Trophoblast cell (in vitro differentiated cells and primary cell): ENCODE data around the gene CYP26B1.

Experiments
- DNase-seq, 2 donors: peaks; one replicate each; pipeline ENCODE4 v3.0.0-alpha.2; 2016
- H2AFZ ChIP-seq: 2 replicates; pipeline ENCODE4 v1.6.1; 2013; ENCODE audit warnings: low read length, moderate library complexity, mild to moderate bottlenecking; ENCODE audit not compliant: insufficient read depth, poor library complexity
- H2AK5ac ChIP-seq: 2 replicates; pipeline ENCODE4 v1.6.1; 2013; ENCODE audit warnings: mild to moderate bottlenecking, low read length
- H2BK120ac ChIP-seq: 2 replicates; pipeline ENCODE4 v1.6.1; 2013; ENCODE audit warnings: low read length, mild to moderate bottlenecking, moderate library complexity; ENCODE audit not compliant: insufficient read depth, poor library complexity
- H2BK12ac ChIP-seq: 2 replicates; pipeline ENCODE4 v1.6.1; 2013; ENCODE audit warnings: mild to moderate bottlenecking, low read length, moderate library complexity
- H2BK5ac ChIP-seq: 2 replicates; pipeline ENCODE4 v1.6.1; 2013; ENCODE audit warnings: low read length, low read depth, moderate library complexity, mild to moderate bottlenecking; ENCODE audit not compliant: poor library complexity
- H3K14ac ChIP-seq: 2 replicates; pipeline ENCODE4 v1.6.1; 2013; ENCODE audit warnings: mild to moderate bottlenecking, low read length
- H3K18ac ChIP-seq: 2 replicates; pipeline ENCODE4 v1.6.1; 2013; ENCODE audit warnings: mild to moderate bottlenecking, low read length
- H3K23ac ChIP-seq: 2 replicates; pipeline ENCODE4 v1.6.1; 2013; ENCODE audit warnings: low read length
- H3K27ac ChIP-seq: 2 replicates; pipeline ENCODE4 v1.5.1; 2013; ENCODE audit warnings: low read depth, mild to moderate bottlenecking, inconsistent platforms, low read length, moderate library complexity
- H3K27me3 ChIP-seq: 2 replicates; pipeline ENCODE4 v1.6.1; 2013; ENCODE audit warnings: inconsistent platforms, mild to moderate bottlenecking, low read length, moderate library complexity; ENCODE audit not compliant: insufficient read depth
- H3K36me3 ChIP-seq, 2 experiments: 1 replicate in 1 of 2; 2 replicates in 1 of 2; pipeline ENCODE4 v1.6.1; 2013; ENCODE audit warnings: low read length in 2 of 2, mild to moderate bottlenecking in 2 of 2, moderate library complexity in 1 of 2; ENCODE audit not compliant: insufficient read depth in 2 of 2, control insufficient read depth in 1 of 2
- H3K4ac ChIP-seq: 2 replicates; pipeline ENCODE4 v1.6.1; 2013; ENCODE audit warnings: low read depth, mild to moderate bottlenecking, low read length, moderate library complexity
- H3K4me1 ChIP-seq, 2 experiments: 1 replicate in 1 of 2; 2 replicates in 1 of 2; pipeline ENCODE4 v1.6.1; 2013; ENCODE audit warnings: low read length in 2 of 2, mild to moderate bottlenecking in 2 of 2, moderate library complexity in 1 of 2; ENCODE audit not compliant: insufficient read depth in 2 of 2, control insufficient read depth in 1 of 2
- H3K4me2 ChIP-seq: 2 replicates; pipeline ENCODE4 v1.6.1; 2013; ENCODE audit warnings: inconsistent platforms, mild to moderate bottlenecking, low read length, moderate library complexity
- H3K4me3 ChIP-seq: 2 replicates; pipeline ENCODE4 v1.5.1; 2013; ENCODE audit warnings: mild to moderate bottlenecking, low read depth, low read length, inconsistent platforms
- H3K79me1 ChIP-seq: one replicate; pipeline ENCODE4 v1.6.1; 2013; ENCODE audit warnings: low read length
- H3K79me2 ChIP-seq: 2 replicates; pipeline ENCODE4 v1.6.1; 2013; ENCODE audit warnings: low read length, mild to moderate bottlenecking; ENCODE audit not compliant: control insufficient read depth, insufficient read depth, poor library complexity
- H3K9ac ChIP-seq: 2 replicates; pipeline ENCODE4 v1.6.1; 2013; ENCODE audit warnings: mild to moderate bottlenecking, low read length
- H3K9me3 ChIP-seq: 2 replicates; pipeline ENCODE4 v1.6.1; 2013; ENCODE audit warnings: low read depth, mild to moderate bottlenecking, control low read depth, inconsistent platforms, low read length; ENCODE audit not compliant: insufficient read depth
- H4K12ac ChIP-seq: 2 replicates; pipeline ENCODE4 v1.6.1; 2013; ENCODE audit warnings: low read depth, mild to moderate bottlenecking, low read length, moderate library complexity
- H4K8ac ChIP-seq: 2 replicates; pipeline ENCODE4 v1.6.1; 2013; ENCODE audit warnings: low read depth, mild to moderate bottlenecking, low read length, moderate library complexity
- H4K91ac ChIP-seq: one replicate; pipeline ENCODE4 v1.6.1; 2013; ENCODE audit warnings: low read depth, mild to moderate bottlenecking, low read length, moderate library complexity
- WGBS: extraction: QIAGEN DNeasy Blood & Tissue Kit; methylation state at CpG from one replicate; pipeline ENCODE4 v1.1.7; 2013; ENCODE audit warnings: missing lambda C conversion rate; ENCODE audit not compliant: insufficient read length, insufficient coverage; ENCODE audit errors: extremely low coverage; 5-methylcytosine and 5-hydroxymethylcytosine counted together

Gene CYP26B1

GRCh38 chr2:72095364-72095763 lies 52.3 kb downstream of the CYP26B1 start:
- DNase-seq, result no peak
- no peaks in the 10 kb centered on the region for H3K9me3 ChIP-seq
- no peaks in the 10 kb centered on the region for H3K27me3 ChIP-seq
- WGBS, result no CpG with 5 or more reads among the region's 3 CpGs
- H3K9ac ChIP-seq, result no peak overlapping the region
- no peaks in the 10 kb centered on the region for H3K4me1 ChIP-seq
- H2BK120ac ChIP-seq, result no peak overlapping the region
- H3K4me2 ChIP-seq, result no peak overlapping the region
- no peak overlapping the region for H4K91ac ChIP-seq
- H3K4me3 ChIP-seq, result no peak overlapping the region
- H3K4ac ChIP-seq, result no peak overlapping the region
- no peak overlapping the region for H4K12ac ChIP-seq
- H3K79me2 ChIP-seq, result no peaks in the 10 kb centered on the region
- H3K23ac ChIP-seq, result no peak overlapping the region
- no peak overlapping the region for H4K8ac ChIP-seq
- H3K79me1 ChIP-seq, result no peaks in the 10 kb centered on the region
- no peaks in the 10 kb centered on the region for H3K36me3 ChIP-seq
- no peak overlapping the region for H3K27ac ChIP-seq
- H2AK5ac ChIP-seq, result no peak overlapping the region
- no peak overlapping the region for H3K18ac ChIP-seq
- H3K14ac ChIP-seq, result no peak overlapping the region
- no peak overlapping the region for H2AFZ ChIP-seq
- no peak overlapping the region for H2BK5ac ChIP-seq
- no peak overlapping the region for H2BK12ac ChIP-seq

- Histone ChIP-seq H3K23ac (no peak overlapping the region), H3K4ac (no peak overlapping the region), H3K27me3 (no peaks in the 10 kb centered on the region), H2AK5ac (no peak overlapping the region), H3K4me1 (no peaks in the 10 kb centered on the region), H4K12ac (no peak overlapping the region), H2BK5ac (no peak overlapping the region), H3K79me1 (no peaks in the 10 kb centered on the region), H3K9ac (no peak overlapping the region), H3K4me2 (no peak overlapping the region), H4K91ac (no peak overlapping the region), H3K9me3 (no peaks in the 10 kb centered on the region), H3K36me3 (no peaks in the 10 kb centered on the region), H3K27ac (no peak overlapping the region), H3K14ac (no peak overlapping the region), H2BK120ac (no peak overlapping the region), H2AFZ (no peak overlapping the region), H3K79me2 (no peaks in the 10 kb centered on the region), H2BK12ac (no peak overlapping the region), H3K18ac (no peak overlapping the region), H4K8ac (no peak overlapping the region), H3K4me3 (no peak overlapping the region)
- WGBS, result no CpG with 5 or more reads among the region's 4 CpGs
- no peak for DNase-seq
These were observed 53.0 kb downstream of the CYP26B1 start for GRCh38 chr2:72094701-72095100.

GRCh38 chr2:72092111-72092510 lies 55.6 kb downstream of the CYP26B1 start:
- no peak overlapping the region for H4K8ac ChIP-seq
- H3K36me3 ChIP-seq, result no peaks in the 10 kb centered on the region
- no peaks in the 10 kb centered on the region for H3K9me3 ChIP-seq
- H3K18ac ChIP-seq, result no peak overlapping the region
- H3K9ac ChIP-seq, result no peak overlapping the region
- no peaks in the 10 kb centered on the region for H3K79me2 ChIP-seq
- no peak overlapping the region for H3K4me3 ChIP-seq
- H3K79me1 ChIP-seq, result no peaks in the 10 kb centered on the region
- WGBS, result no CpG with 5 or more reads among the region's 6 CpGs
- H3K4me1 ChIP-seq, result no peaks in the 10 kb centered on the region
- H2AFZ ChIP-seq, result no peak overlapping the region
- no peak overlapping the region for H3K4ac ChIP-seq
- H3K23ac ChIP-seq, result no peak overlapping the region
- no peak overlapping the region for H3K27ac ChIP-seq
- no peak overlapping the region for H2BK120ac ChIP-seq
- H3K27me3 ChIP-seq, result no peaks in the 10 kb centered on the region
- no peak overlapping the region for H4K91ac ChIP-seq
- H4K12ac ChIP-seq, result no peak overlapping the region
- no peak overlapping the region for H3K14ac ChIP-seq
- H2AK5ac ChIP-seq, result no peak overlapping the region
- H2BK12ac ChIP-seq, result no peak overlapping the region
- H3K4me2 ChIP-seq, result no peak overlapping the region
- no peak for DNase-seq
- no peak overlapping the region for H2BK5ac ChIP-seq

GRCh38 chr2:72090781-72091482 lies 56.7 kb downstream of the CYP26B1 start:
- H3K4me2 ChIP-seq, result no peak overlapping the region
- WGBS, result no CpG with 5 or more reads among the region's 4 CpGs
- no peak for DNase-seq
- no peak overlapping the region for H2AK5ac ChIP-seq
- no peak overlapping the region for H3K4ac ChIP-seq
- no peaks in the 10 kb centered on the region for H3K9me3 ChIP-seq
- no peak overlapping the region for H4K8ac ChIP-seq
- no peak overlapping the region for H3K27ac ChIP-seq
- H2BK12ac ChIP-seq, result no peak overlapping the region
- H2AFZ ChIP-seq, result no peak overlapping the region
- no peak overlapping the region for H4K91ac ChIP-seq
- H2BK5ac ChIP-seq, result no peak overlapping the region
- no peaks in the 10 kb centered on the region for H3K79me1 ChIP-seq
- H3K4me3 ChIP-seq, result no peak overlapping the region
- H3K79me2 ChIP-seq, result no peaks in the 10 kb centered on the region
- no peak overlapping the region for H3K14ac ChIP-seq
- no peak overlapping the region for H2BK120ac ChIP-seq
- H3K36me3 ChIP-seq, result no peaks in the 10 kb centered on the region
- no peaks in the 10 kb centered on the region for H3K4me1 ChIP-seq
- H3K23ac ChIP-seq, result no peak overlapping the region
- H3K27me3 ChIP-seq, result no peaks in the 10 kb centered on the region
- no peak overlapping the region for H4K12ac ChIP-seq
- no peak overlapping the region for H3K9ac ChIP-seq
- H3K18ac ChIP-seq, result no peak overlapping the region
